8988T (cell line): Measurements from ENCODE around the gene REN.

Experiments used
- DNase-seq: peaks from one replicate; pipeline ENCODE4 v3.0.0; 2011

REN gene

DNA sequence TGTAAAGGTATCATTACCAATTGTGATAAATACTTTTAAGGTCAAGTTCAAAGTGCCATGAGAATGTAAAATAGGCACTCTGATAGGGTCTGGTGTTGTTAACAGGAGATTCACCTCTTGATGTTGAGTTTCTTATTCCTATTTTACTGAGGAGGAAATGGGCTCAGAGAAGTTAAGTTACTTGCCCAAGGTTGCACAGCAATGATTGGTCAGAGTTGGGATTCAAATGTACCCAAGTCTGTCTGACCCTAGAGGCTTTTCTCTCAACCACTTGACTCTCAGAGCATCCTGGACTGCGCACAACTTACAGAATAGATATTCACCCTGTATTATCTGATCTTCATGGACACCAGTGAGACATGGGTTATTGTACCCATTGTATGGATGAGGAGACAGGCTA, 59.3 kb downstream of the REN start:
- DNase-seq = no peak

DNA sequence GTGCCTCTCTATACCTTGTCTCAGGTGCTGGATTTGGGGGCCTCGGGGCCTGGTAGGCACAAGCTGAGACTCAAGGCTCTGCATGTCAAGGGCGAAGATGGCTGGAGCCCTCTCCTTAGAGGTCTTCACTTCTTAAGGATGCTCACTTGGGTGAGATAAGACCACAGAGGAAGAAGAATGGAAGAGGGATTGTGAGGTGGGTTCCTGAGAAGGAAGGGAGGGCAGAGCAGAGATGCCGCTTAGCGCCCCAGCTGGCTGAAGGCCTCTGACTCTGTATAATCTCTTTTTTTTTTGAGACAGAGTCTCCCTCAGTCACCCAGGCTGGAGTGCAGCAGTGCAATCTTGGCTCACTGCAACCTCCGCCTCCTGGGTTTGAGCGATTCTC, 61.0 kb downstream of the REN start:
- no peak for DNase-seq
